ENCODE results near the gene TRDN.

TRDN gene

DNA sequence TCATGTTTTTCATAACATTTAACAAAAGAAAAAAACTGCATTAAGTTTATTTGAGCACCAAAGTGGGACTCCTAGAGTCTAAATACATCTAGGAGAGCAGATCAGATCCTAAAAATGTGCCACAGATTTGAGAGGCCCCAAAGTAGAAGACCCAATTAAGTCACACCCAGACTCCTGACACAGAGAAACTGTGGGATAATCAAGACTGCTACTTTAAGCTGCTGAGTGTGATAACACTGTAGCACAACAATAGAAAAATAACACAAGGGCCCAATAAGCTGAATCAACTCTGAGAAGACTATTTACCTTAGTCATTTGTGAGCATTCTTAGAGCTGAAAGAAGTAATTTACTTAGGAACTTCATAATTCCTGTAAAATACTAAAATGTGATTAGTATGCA, 26.0 kb downstream of the TRDN start:
- TF ChIP-seq, protein P1, sequence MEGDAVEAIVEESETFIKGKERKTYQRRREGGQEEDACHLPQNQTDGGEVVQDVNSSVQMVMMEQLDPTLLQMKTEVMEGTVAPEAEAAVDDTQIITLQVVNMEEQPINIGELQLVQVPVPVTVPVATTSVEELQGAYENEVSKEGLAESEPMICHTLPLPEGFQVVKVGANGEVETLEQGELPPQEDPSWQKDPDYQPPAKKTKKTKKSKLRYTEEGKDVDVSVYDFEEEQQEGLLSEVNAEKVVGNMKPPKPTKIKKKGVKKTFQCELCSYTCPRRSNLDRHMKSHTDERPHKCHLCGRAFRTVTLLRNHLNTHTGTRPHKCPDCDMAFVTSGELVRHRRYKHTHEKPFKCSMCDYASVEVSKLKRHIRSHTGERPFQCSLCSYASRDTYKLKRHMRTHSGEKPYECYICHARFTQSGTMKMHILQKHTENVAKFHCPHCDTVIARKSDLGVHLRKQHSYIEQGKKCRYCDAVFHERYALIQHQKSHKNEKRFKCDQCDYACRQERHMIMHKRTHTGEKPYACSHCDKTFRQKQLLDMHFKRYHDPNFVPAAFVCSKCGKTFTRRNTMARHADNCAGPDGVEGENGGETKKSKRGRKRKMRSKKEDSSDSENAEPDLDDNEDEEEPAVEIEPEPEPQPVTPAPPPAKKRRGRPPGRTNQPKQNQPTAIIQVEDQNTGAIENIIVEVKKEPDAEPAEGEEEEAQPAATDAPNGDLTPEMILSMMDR (IDR thresholded peaks at IDR 0.05; ENCODE audit: low read depth, low read length, missing control alignments) = no peak
- no peak for DNase-seq (ENCODE audit: low read depth)

DNA sequence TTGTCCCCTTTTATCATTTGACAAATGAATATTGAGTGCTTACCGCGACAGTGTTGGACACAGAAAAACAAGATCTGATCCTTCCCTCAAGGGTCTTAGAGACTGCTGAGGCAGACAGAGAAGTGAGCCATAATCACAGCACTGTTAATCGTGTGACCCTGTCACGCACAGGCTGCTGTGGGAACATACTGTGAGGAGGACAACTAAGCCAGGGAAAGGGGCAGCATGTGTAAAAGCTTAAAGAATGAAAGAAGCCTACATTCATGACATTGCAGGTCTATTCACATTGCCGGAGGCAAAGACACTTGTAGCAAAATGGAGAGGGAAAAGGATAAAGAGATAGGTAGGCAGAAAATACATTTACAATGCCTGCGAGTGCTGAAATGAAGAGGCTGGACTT, 32.7 kb downstream of the TRDN start:
- TF ChIP-seq, protein P1 (IDR thresholded peaks at IDR 0.05; ENCODE audit: low read depth, low read length, missing control alignments) = no peak
- H3K4me3 ChIP-seq (ENCODE audit: low read depth, low read length) = no peak overlapping the region
- no peak for DNase-seq (ENCODE audit: low read depth)

More for the DNA sequence above, 26.0 kb downstream of the TRDN start:
- no peak overlapping the region for H3K4me3 ChIP-seq (ENCODE audit: low read depth, low read length)

DNA sequence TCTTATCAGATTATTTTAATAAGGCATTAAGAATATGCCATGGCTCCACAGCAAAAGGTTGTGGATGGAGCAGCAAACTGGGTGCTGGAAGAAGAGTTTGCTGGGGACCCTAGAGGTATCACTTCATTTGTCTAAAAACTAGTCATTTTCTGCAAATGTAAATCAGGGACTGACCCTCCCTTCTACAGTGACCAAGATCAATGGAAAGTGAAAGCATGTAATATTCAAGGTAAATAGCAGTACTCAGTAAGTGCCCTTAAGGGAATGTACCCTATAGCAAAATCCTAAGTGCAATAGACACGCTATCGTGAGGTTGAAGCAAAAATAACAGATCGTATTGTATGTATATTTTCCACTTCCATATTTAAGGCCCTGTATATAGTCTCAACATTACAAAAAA, 38.7 kb downstream of the TRDN start:
- DNase-seq (ENCODE audit: low read depth) = no peak
- TF ChIP-seq, protein P1 (IDR thresholded peaks at IDR 0.05; ENCODE audit: low read depth, low read length, missing control alignments) = no peak
- no peak overlapping the region for H3K4me3 ChIP-seq (ENCODE audit: low read depth, low read length)

DNA sequence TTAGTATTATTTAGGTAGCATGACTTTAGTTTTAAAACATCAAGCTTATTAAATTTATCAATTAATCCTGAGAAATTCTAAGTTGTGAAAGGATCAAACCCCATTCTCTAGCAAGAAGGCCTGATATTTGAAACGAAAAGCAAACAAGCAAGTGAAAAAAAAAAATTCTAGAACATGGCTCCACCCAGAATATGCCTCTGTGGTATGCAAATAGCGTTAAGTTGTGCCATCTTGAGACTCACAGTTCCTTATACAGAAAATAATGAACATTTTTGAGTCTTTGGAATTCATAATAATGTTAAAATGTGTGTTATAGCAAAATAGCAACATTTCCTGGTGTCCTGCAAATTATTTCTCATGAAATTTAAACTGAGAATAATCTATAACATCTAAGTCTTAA, 42.0 kb downstream of the TRDN start:
- no peak overlapping the region for H3K4me3 ChIP-seq (ENCODE audit: low read depth, low read length)
- DNase-seq (ENCODE audit: low read depth) = no peak
- TF ChIP-seq, protein P1 (IDR thresholded peaks at IDR 0.05; ENCODE audit: low read depth, low read length, missing control alignments) = no peak

DNA sequence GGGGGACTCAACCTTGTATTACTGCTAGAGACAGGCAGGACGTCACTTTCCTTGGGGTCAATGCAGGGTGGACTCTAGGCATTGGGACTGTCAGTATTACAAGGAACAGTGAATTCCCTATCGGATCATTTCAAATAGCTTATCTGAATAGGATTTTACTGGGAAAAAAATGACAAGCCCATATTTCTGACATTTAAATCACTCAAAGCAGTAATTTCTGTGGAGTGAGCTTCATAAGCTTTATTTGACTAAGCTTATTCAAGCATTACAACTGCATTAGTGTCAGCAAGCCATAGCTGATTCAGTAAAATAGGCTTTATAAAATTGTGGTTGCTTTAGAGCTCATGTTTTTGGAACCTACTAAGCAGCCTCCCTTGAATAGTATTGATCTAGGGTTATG, 44.3 kb downstream of the TRDN start:
- TF ChIP-seq, protein P1 (IDR thresholded peaks at IDR 0.05; ENCODE audit: low read depth, low read length, missing control alignments) = no peak
- no peak for DNase-seq (ENCODE audit: low read depth)
- H3K4me3 ChIP-seq (ENCODE audit: low read depth, low read length) = no peak overlapping the region

DNA sequence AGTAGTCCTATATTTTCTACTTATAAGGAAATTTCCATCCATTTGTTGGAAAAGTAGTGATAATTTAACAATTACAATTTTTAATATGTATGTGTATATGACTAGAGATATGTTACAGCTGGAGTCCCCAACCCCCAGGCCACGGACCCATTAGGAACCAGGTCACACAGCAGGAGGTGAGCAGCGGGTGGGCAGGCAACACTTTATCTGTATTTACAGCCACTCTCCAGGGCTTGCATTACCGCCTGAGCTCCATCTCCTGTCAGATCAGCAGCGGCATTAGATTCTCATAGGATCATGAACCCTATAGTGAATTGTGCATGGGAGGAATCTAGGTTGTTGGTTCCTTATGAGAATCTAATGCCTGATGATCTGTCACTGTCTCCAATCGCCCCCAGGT, 46.8 kb downstream of the TRDN start:
- no peak for DNase-seq (ENCODE audit: low read depth)
- H3K4me3 ChIP-seq (ENCODE audit: low read depth, low read length) = no peak overlapping the region
- TF ChIP-seq, protein P1 (IDR thresholded peaks at IDR 0.05; ENCODE audit: low read depth, low read length, missing control alignments) = no peak

DNA sequence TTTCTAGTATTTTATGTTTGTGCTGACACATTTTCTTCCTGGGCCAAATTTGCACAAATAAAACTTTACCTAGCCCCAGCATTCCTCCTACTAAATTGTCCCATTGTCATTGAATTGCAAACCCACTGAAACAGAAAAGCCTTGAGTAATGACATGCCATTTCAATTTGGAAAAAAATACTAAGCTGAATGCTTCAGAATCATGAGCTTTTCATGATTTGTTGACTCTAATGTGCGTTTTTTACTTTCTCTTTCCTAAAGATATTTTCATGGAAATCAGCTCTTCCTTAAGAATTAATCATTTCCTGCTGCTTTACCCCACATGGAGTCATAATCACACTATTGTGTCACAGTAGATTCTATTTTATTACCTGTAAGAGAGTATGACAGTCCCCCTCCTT, 47.4 kb downstream of the TRDN start:
- TF ChIP-seq, protein P1 (IDR thresholded peaks at IDR 0.05; ENCODE audit: low read depth, low read length, missing control alignments) = no peak
- H3K4me3 ChIP-seq (ENCODE audit: low read depth, low read length) = no peak overlapping the region
- no peak for DNase-seq (ENCODE audit: low read depth)

Measured in GM12864 (cell line).